Chondrocyte (in vitro differentiated cells): ENCODE measurements around the gene JAG1. TPM values are rescaled to one million over a fixed set of nuclear protein-coding genes. Genes with fewer than 3 reads are reported as not detected.

Source experiments
- DNase-seq: peaks from one replicate; pipeline ENCODE4 v3.0.0; 2021; ENCODE audit warnings: mixed read lengths, low spot score
- H3K27ac Mint-ChIP-seq: one replicate; pipeline ENCODE4 v1.8.0; 2021; ENCODE audit warnings: mild to moderate bottlenecking, moderate library complexity, mixed read lengths; ENCODE audit not compliant: unreplicated experiment
- H3K27me3 Mint-ChIP-seq: 2 replicates; pipeline ENCODE4 v1.8.0; 2021; ENCODE audit warnings: low read depth, mixed read lengths
- H3K36me3 Mint-ChIP-seq: 2 replicates; pipeline ENCODE4 v1.8.0; 2021; ENCODE audit warnings: low read depth, mixed read lengths
- H3K4me1 Mint-ChIP-seq: 2 replicates; pipeline ENCODE4 v1.8.0; 2021; ENCODE audit warnings: low read depth, mild to moderate bottlenecking, mixed read lengths
- H3K4me3 Mint-ChIP-seq: one replicate; pipeline ENCODE4 v1.8.0; 2021; ENCODE audit warnings: mild to moderate bottlenecking, moderate library complexity, mixed read lengths; ENCODE audit not compliant: unreplicated experiment
- H3K9me3 Mint-ChIP-seq: 2 replicates; pipeline ENCODE4 v1.8.0; 2021; ENCODE audit warnings: low read depth, mixed read lengths
- total RNA-seq: library from RNA; stranded (reverse); gene quantifications from 3 replicates; pipeline ENCODE4 v1.2.1, GENCODE V29; 2021
- TF ChIP-seq, protein P1 (sequence below): fragments of 200-600 bp; sonication (generic); IDR thresholded peaks from 2 replicates; pipeline ENCODE4 v1.5.0; 2021; ENCODE audit warnings: antibody characterized with exemption, mild to moderate bottlenecking, moderate library complexity

Gene JAG1
- total RNA-seq, 1 donor from 2014 or later, result 510 TPM

GRCh38 chr20:10658051-10658823 is 15.6 kb downstream of the JAG1 start:
- peak overlapping the region; percentile 90 for H3K27ac Mint-ChIP-seq
- TF ChIP-seq, protein P1, sequence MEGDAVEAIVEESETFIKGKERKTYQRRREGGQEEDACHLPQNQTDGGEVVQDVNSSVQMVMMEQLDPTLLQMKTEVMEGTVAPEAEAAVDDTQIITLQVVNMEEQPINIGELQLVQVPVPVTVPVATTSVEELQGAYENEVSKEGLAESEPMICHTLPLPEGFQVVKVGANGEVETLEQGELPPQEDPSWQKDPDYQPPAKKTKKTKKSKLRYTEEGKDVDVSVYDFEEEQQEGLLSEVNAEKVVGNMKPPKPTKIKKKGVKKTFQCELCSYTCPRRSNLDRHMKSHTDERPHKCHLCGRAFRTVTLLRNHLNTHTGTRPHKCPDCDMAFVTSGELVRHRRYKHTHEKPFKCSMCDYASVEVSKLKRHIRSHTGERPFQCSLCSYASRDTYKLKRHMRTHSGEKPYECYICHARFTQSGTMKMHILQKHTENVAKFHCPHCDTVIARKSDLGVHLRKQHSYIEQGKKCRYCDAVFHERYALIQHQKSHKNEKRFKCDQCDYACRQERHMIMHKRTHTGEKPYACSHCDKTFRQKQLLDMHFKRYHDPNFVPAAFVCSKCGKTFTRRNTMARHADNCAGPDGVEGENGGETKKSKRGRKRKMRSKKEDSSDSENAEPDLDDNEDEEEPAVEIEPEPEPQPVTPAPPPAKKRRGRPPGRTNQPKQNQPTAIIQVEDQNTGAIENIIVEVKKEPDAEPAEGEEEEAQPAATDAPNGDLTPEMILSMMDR, result no peak
- H3K4me1 Mint-ChIP-seq, result peaks cover 98% of the 10 kb centered on the region
- no peaks in the 10 kb centered on the region for H3K9me3 Mint-ChIP-seq
- peaks cover 83% of the 10 kb centered on the region for H3K36me3 Mint-ChIP-seq
- H3K27me3 Mint-ChIP-seq, result no peaks in the 10 kb centered on the region
- no peak for DNase-seq
- H3K4me3 Mint-ChIP-seq, result peak overlapping the region; percentile 14

DNA sequence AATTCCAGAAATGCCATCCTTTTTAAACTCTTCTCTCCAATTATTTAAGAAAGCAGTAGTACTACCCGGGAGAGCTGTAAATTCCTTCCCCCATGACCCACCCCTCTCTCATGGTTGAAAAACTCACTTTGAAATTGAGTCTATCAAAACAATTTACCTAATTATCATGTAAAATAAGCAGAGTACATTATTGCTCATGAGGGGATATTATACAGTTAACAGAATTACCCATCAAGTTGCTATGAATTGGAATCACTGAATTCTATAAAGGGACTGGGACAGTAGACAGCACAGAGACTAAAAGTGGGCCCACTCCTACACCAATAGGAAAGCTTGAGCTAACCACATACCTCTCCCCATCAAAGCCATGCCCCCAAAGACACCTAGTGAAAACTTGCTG is 16.3 kb downstream of the JAG1 start:
- H3K4me3 Mint-ChIP-seq, result no peak overlapping the region
- DNase-seq, result no peak
- TF ChIP-seq, protein P1, result no peak
- H3K27ac Mint-ChIP-seq, result peak overlapping the region; percentile 90
- H3K4me1 Mint-ChIP-seq, result peaks cover 99% of the 10 kb centered on the region
- no peaks in the 10 kb centered on the region for H3K27me3 Mint-ChIP-seq
- H3K9me3 Mint-ChIP-seq, result no peaks in the 10 kb centered on the region
- H3K36me3 Mint-ChIP-seq, result peaks cover 80% of the 10 kb centered on the region

DNA sequence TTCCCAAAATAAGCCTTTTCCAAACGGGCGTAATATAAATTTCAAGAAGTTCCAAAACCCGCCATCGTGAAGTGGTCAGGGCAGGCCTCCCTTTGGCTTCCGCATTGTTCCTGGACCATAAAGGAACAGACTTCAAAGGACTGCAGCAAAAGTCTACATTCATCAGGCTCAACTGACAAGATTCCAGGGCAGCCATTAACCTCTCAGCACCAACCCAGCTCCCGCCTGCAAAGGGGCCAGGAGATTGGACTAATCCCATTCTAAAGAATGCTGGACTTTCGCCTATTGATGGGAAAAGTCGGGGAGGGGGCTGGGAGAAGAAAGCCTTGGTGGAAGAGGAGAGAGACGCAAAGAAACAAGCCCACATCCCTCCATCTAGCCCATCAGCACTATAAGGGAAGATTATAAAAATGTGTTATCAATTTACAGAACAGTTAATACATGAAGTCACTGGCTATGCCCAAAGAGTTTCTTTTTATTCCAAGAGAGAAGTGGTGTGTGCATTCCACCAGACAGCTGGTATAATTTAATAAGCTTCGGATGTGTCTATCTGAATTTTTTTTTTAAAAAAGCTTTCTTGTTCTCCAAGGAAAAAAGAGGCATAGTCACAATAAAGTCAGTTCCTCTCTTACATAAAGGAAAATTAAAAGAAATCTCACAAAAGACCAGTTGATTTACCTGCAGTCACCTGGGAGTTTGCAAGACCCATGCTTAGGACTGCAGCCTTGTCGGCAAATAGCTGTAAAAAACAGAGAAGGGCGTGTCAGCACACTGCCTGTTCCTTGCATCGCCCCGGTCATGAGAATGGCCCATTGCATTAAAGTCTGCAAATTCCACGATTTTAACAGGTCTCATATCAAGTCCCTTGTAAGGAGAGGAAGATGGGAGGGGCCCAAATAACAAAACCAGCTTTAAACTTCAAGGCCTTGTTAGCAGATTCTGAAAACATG is 17.8 kb downstream of the JAG1 start:
- peak overlapping the region; percentile 90 for H3K27ac Mint-ChIP-seq
- peaks cover 72% of the 10 kb centered on the region for H3K36me3 Mint-ChIP-seq
- DNase-seq, result no peak
- peak overlapping the region; percentile 31 for H3K4me3 Mint-ChIP-seq
- H3K4me1 Mint-ChIP-seq, result peaks cover 99% of the 10 kb centered on the region
- no peaks in the 10 kb centered on the region for H3K9me3 Mint-ChIP-seq
- no peaks in the 10 kb centered on the region for H3K27me3 Mint-ChIP-seq
- TF ChIP-seq, protein P1, result no peak

GRCh38 chr20:10654630-10655029 is 19.2 kb downstream of the JAG1 start:
- no peaks in the 10 kb centered on the region for H3K27me3 Mint-ChIP-seq
- peaks cover 99% of the 10 kb centered on the region for H3K4me1 Mint-ChIP-seq
- TF ChIP-seq, protein P1, result no peak
- no peaks in the 10 kb centered on the region for H3K9me3 Mint-ChIP-seq
- peak overlapping the region; percentile 42 for H3K4me3 Mint-ChIP-seq
- H3K27ac Mint-ChIP-seq, result peak overlapping the region; percentile 90
- H3K36me3 Mint-ChIP-seq, result peaks cover 69% of the 10 kb centered on the region
- no peak for DNase-seq

DNA sequence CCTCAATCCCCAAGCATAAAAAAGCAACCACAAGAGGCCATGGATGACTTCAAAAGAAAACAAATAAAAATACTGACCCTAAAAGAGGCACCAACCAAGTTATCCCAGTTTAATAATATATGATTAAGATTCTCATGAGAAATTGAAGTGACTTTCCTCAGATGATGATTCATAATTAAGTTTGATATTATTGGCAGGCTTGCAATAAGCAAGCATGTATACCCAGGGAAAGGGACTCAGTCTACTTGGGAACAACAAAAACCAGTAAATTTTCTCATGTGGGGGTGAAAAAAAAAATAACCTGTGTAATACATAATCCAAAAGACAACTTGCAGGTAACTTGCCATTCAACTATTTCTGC is 19.6 kb downstream of the JAG1 start:
- H3K4me1 Mint-ChIP-seq, result peaks cover 99% of the 10 kb centered on the region
- peaks cover 69% of the 10 kb centered on the region for H3K36me3 Mint-ChIP-seq
- no peak for DNase-seq
- peak overlapping the region; percentile 42 for H3K4me3 Mint-ChIP-seq
- H3K27ac Mint-ChIP-seq, result peak overlapping the region; percentile 90
- no peaks in the 10 kb centered on the region for H3K9me3 Mint-ChIP-seq
- TF ChIP-seq, protein P1, result no peak
- H3K27me3 Mint-ChIP-seq, result no peaks in the 10 kb centered on the region
